ENCODE measurements around the gene CRAMP1.

CRAMP1 gene

GRCh38 chr16:1610071-1610898 is 1.9 kb upstream of the CRAMP1 start (continued):
- TF ChIP-seq REST (tag by site-specific recombination; IDR thresholded peaks at IDR 0.05): peak; percentile 35; the same call in 1 of the 2 replicates
- no peak for TF ChIP-seq ZNF610 (tag by site-specific recombination; IDR thresholded peaks at IDR 0.05; ENCODE audit: borderline replicate concordance)
- no peak for TF ChIP-seq PRDM2 (tag by site-specific recombination; IDR thresholded peaks at IDR 0.05; ENCODE audit: borderline replicate concordance)
- TF ChIP-seq SETDB1 (IDR thresholded peaks at IDR 0.05; ENCODE audit: insufficient read length, low read length): no peak
- no peak for TF ChIP-seq ZNF341 (tag by site-specific recombination; IDR thresholded peaks at IDR 0.05; ENCODE audit: low read depth)
- no peak for TF ChIP-seq ZNF121 (tag by site-specific recombination; IDR thresholded peaks at IDR 0.05)
- peak; percentile 69 for TF ChIP-seq SP3 (tag by site-specific recombination; IDR thresholded peaks at IDR 0.05)
- TF ChIP-seq TCF7L2 (IDR thresholded peaks at IDR 0.05; ENCODE audit: borderline replicate concordance, low read depth, low read length): no peak
- TF ChIP-seq ZNF23 (tag by site-specific recombination; IDR thresholded peaks at IDR 0.05; ENCODE audit: borderline replicate concordance): no peak
- TF ChIP-seq ZNF747 (tag by site-specific recombination; IDR thresholded peaks at IDR 0.05): no peak
- TF ChIP-seq ZNF423 (tag by site-specific recombination; IDR thresholded peaks at IDR 0.05): no peak
- TF ChIP-seq ZNF707 (tag by site-specific recombination; IDR thresholded peaks at IDR 0.05): no peak
- TF ChIP-seq ZBTB11 (tag by site-specific recombination; conservative IDR thresholded peaks at IDR 0.05; ENCODE audit: low read depth): peak; percentile 19; the same call in 1 of the 2 replicates
- TF ChIP-seq ZNF830 (tag by site-specific recombination; IDR thresholded peaks at IDR 0.05; ENCODE audit: low read depth): no peak
- TF ChIP-seq ZNF302 (tag by site-specific recombination; IDR thresholded peaks at IDR 0.05; ENCODE audit: low read depth): no peak
- 0 out of 2 replicates have a peak, but pooled peaks have one; percentile 27 for TF ChIP-seq MYNN (tag by site-specific recombination; IDR thresholded peaks at IDR 0.05; ENCODE audit: borderline replicate concordance)
- no peak for TF ChIP-seq ZNF174 (tag by site-specific recombination; IDR thresholded peaks at IDR 0.05)
- peak; percentile 92 for TF ChIP-seq ZNF335 (tag by site-specific recombination; conservative IDR thresholded peaks at IDR 0.05)
- TF ChIP-seq ZNF132 (tag by site-specific recombination; IDR thresholded peaks at IDR 0.05; ENCODE audit: borderline replicate concordance): no peak
- no peak for TF ChIP-seq ZSCAN5A (tag by site-specific recombination; IDR thresholded peaks at IDR 0.05)
- peak; percentile 50; the same call in 1 of the 2 replicates for TF ChIP-seq YY1 (tag by site-specific recombination; IDR thresholded peaks at IDR 0.05)
- no peak for TF ChIP-seq ZNF501 (tag by site-specific recombination; IDR thresholded peaks at IDR 0.05)
- TF ChIP-seq ZNF548 (tag by site-specific recombination; IDR thresholded peaks at IDR 0.05): no peak
- TF ChIP-seq ZNF670 (tag by site-specific recombination; IDR thresholded peaks at IDR 0.05; ENCODE audit: low read depth): no peak
- TF ChIP-seq ZNF561 (tag by site-specific recombination; IDR thresholded peaks at IDR 0.05; ENCODE audit: borderline replicate concordance): peak; percentile 32; the same call in 1 of the 2 replicates
